IMR-90 (cell line): ENCODE measurements around the gene HMGCR.
"Not testable (repeated sequence)": the region's sequence is repeated elsewhere in the genome, so short reads cannot be mapped to it uniquely, and the experiment has no call there.

ENCODE experiments used
- BHLHE40 ChIP-seq: fragments of 150-350 bp; IDR thresholded peaks from 2 replicates; pipeline ENCODE4 v1.6.1; 2016; ENCODE audit warnings: mild to moderate bottlenecking, low read depth, low read length
- POLR2A ChIP-seq: IDR thresholded peaks from 2 replicates; pipeline ENCODE4 v1.6.1; 2012; ENCODE audit warnings: mild to moderate bottlenecking, low read depth, low read length
- RAD21 ChIP-seq: IDR thresholded peaks from 2 replicates; pipeline ENCODE4 v1.6.1; 2012; ENCODE audit warnings: low read length, improper control_type of control experiment
- RFX5 ChIP-seq: IDR thresholded peaks from 2 replicates; pipeline ENCODE4 v1.8.0; 2012; ENCODE audit warnings: low read depth, mild to moderate bottlenecking, low read length, moderate library complexity
- TF ChIP-seq, protein P1 (sequence below): conservative IDR thresholded peaks from 2 replicates; pipeline ENCODE4 v1.5.1; 2012; ENCODE audit warnings: mild to moderate bottlenecking, low read depth, low read length, improper control_type of control experiment

GRCh38 chr5:75291844-75292243 lies 45.2 kb upstream of the HMGCR start:
- TF ChIP-seq, protein P1, sequence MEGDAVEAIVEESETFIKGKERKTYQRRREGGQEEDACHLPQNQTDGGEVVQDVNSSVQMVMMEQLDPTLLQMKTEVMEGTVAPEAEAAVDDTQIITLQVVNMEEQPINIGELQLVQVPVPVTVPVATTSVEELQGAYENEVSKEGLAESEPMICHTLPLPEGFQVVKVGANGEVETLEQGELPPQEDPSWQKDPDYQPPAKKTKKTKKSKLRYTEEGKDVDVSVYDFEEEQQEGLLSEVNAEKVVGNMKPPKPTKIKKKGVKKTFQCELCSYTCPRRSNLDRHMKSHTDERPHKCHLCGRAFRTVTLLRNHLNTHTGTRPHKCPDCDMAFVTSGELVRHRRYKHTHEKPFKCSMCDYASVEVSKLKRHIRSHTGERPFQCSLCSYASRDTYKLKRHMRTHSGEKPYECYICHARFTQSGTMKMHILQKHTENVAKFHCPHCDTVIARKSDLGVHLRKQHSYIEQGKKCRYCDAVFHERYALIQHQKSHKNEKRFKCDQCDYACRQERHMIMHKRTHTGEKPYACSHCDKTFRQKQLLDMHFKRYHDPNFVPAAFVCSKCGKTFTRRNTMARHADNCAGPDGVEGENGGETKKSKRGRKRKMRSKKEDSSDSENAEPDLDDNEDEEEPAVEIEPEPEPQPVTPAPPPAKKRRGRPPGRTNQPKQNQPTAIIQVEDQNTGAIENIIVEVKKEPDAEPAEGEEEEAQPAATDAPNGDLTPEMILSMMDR = not testable (repeated sequence)
- not testable (repeated sequence) for TF ChIP-seq RAD21, POLR2A, BHLHE40, RFX5
